ENCODE results near the gene LYSMD4.

The LYSMD4 gene

GRCh38 chr15:99727330-99727729 lies 5.9 kb downstream of the LYSMD4 start:
- in situ Hi-C loops (cut with HindIII; ENCODE audit: low pct_unique_long_range_greater_than_20kb, low sequenced_read_pairs): no loop called here
- no peak for TF ChIP-seq JUND (IDR thresholded peaks at IDR 0.05; ENCODE audit: low read depth)
- no peak for DNase-seq (ENCODE audit: low read depth in 1 of 2, low spot score in 1 of 2)

- in situ Hi-C loops (cut with HindIII; ENCODE audit: low pct_unique_long_range_greater_than_20kb, low sequenced_read_pairs): no loop called here
- no peak for DNase-seq (ENCODE audit: low read depth in 1 of 2, low spot score in 1 of 2)
- TF ChIP-seq JUND (IDR thresholded peaks at IDR 0.05; ENCODE audit: low read depth): no peak
These were observed 6.9 kb downstream of the LYSMD4 start for GRCh38 chr15:99726333-99726732.

GRCh38 chr15:99722406-99722805 lies 10.8 kb downstream of the LYSMD4 start:
- in situ Hi-C loops (cut with HindIII; ENCODE audit: low pct_unique_long_range_greater_than_20kb, low sequenced_read_pairs): no loop called here
- TF ChIP-seq JUND (IDR thresholded peaks at IDR 0.05; ENCODE audit: low read depth): no peak
- no peak for DNase-seq (ENCODE audit: low read depth in 1 of 2, low spot score in 1 of 2)

GRCh38 chr15:99721896-99722295 lies 11.3 kb downstream of the LYSMD4 start:
- no peak for TF ChIP-seq JUND (IDR thresholded peaks at IDR 0.05; ENCODE audit: low read depth)
- no peak for DNase-seq (ENCODE audit: low read depth in 1 of 2, low spot score in 1 of 2)
- in situ Hi-C loops (cut with HindIII; ENCODE audit: low pct_unique_long_range_greater_than_20kb, low sequenced_read_pairs): no loop called here

GRCh38 chr15:99721104-99721778 lies 12.0 kb downstream of the LYSMD4 start:
- DNase-seq (ENCODE audit: low read depth in 1 of 2, low spot score in 1 of 2): no peak

GRCh38 chr15:99720533-99720932 lies 12.7 kb downstream of the LYSMD4 start:
- DNase-seq (ENCODE audit: low read depth in 1 of 2, low spot score in 1 of 2): no peak
- no peak for TF ChIP-seq JUND (IDR thresholded peaks at IDR 0.05; ENCODE audit: low read depth)
- in situ Hi-C loops (cut with HindIII; ENCODE audit: low pct_unique_long_range_greater_than_20kb, low sequenced_read_pairs): no loop called here

More at GRCh38 chr15:99721104-99721778, 12.0 kb downstream of the LYSMD4 start:
- TF ChIP-seq JUND (IDR thresholded peaks at IDR 0.05; ENCODE audit: low read depth): no peak
- in situ Hi-C loops (cut with HindIII; ENCODE audit: low pct_unique_long_range_greater_than_20kb, low sequenced_read_pairs): no loop called here

- no peak for DNase-seq (ENCODE audit: low read depth in 1 of 2, low spot score in 1 of 2)
- in situ Hi-C loops (cut with HindIII; ENCODE audit: low pct_unique_long_range_greater_than_20kb, low sequenced_read_pairs): no loop called here
- no peak for TF ChIP-seq JUND (IDR thresholded peaks at IDR 0.05; ENCODE audit: low read depth)
These were observed 14.1 kb downstream of the LYSMD4 start for GRCh38 chr15:99719096-99719541.

GRCh38 chr15:99718421-99718820 lies 14.8 kb downstream of the LYSMD4 start:
- in situ Hi-C loops (cut with HindIII; ENCODE audit: low pct_unique_long_range_greater_than_20kb, low sequenced_read_pairs): no loop called here
- no peak for TF ChIP-seq JUND (IDR thresholded peaks at IDR 0.05; ENCODE audit: low read depth)

GRCh38 chr15:99717161-99718009 lies 15.9 kb downstream of the LYSMD4 start:
- no peak for TF ChIP-seq JUND (IDR thresholded peaks at IDR 0.05; ENCODE audit: low read depth)
- no peak for DNase-seq (ENCODE audit: low read depth in 1 of 2, low spot score in 1 of 2)
- in situ Hi-C loops (cut with HindIII; ENCODE audit: low pct_unique_long_range_greater_than_20kb, low sequenced_read_pairs): no loop called here

More at GRCh38 chr15:99718421-99718820, 14.8 kb downstream of the LYSMD4 start:
- no peak for DNase-seq (ENCODE audit: low read depth in 1 of 2, low spot score in 1 of 2)

- DNase-seq (ENCODE audit: low read depth in 1 of 2, low spot score in 1 of 2): no peak
- TF ChIP-seq JUND (IDR thresholded peaks at IDR 0.05; ENCODE audit: low read depth): no peak
- in situ Hi-C loops (cut with HindIII; ENCODE audit: low pct_unique_long_range_greater_than_20kb, low sequenced_read_pairs): no loop called here
These were observed 16.6 kb downstream of the LYSMD4 start for GRCh38 chr15:99716540-99717095.

- in situ Hi-C loops (cut with HindIII; ENCODE audit: low pct_unique_long_range_greater_than_20kb, low sequenced_read_pairs): no loop called here
- no peak for TF ChIP-seq JUND (IDR thresholded peaks at IDR 0.05; ENCODE audit: low read depth)
- DNase-seq (ENCODE audit: low read depth in 1 of 2, low spot score in 1 of 2): no peak
These were observed 20.8 kb downstream of the LYSMD4 start for GRCh38 chr15:99712415-99712814.

- DNase-seq (ENCODE audit: low read depth in 1 of 2, low spot score in 1 of 2): no peak
- in situ Hi-C loops (cut with HindIII; ENCODE audit: low pct_unique_long_range_greater_than_20kb, low sequenced_read_pairs): no loop called here
- no peak for TF ChIP-seq JUND (IDR thresholded peaks at IDR 0.05; ENCODE audit: low read depth)
These were observed 21.6 kb downstream of the LYSMD4 start for GRCh38 chr15:99711625-99712024.
